ENCODE measurements around the gene THOC7.

THOC7 gene

DNA sequence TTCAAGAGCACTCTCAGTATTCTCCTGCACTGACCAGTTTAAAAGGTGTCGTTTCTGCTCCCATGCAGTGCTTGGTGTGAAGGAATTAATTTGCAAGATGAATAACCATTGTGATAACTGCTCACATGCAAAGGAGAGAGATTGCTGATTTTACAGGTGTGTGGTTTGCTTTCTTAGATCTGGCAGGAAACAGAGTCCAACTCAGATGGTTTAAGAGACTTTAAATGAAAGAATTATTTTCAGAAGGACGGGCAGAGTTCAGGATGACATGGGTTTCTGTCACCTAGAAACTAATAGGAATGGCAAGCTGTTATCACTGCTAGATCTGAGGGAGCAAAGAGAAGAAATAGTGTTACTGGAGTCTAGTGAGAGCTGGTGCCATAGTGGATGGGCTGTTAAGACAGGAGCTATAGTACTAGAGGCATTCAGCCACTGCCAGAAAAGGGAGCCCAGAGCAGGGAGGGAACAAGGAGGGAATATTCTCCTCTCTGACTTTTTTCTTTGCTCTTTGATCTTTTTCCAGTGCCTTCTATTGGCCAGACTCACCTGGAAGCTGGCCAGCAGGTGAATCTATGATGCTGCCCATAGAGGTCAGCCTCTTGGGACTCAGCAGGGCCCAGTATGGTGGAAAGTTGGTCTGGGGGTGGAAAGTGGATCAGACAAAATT is 14.9 kb upstream of the THOC7 start:
- FAIRE-seq (no peak), DNase-seq (ENCODE audit: insufficient read length, low spot score) (no peak)
- TF ChIP-seq, protein P1, sequence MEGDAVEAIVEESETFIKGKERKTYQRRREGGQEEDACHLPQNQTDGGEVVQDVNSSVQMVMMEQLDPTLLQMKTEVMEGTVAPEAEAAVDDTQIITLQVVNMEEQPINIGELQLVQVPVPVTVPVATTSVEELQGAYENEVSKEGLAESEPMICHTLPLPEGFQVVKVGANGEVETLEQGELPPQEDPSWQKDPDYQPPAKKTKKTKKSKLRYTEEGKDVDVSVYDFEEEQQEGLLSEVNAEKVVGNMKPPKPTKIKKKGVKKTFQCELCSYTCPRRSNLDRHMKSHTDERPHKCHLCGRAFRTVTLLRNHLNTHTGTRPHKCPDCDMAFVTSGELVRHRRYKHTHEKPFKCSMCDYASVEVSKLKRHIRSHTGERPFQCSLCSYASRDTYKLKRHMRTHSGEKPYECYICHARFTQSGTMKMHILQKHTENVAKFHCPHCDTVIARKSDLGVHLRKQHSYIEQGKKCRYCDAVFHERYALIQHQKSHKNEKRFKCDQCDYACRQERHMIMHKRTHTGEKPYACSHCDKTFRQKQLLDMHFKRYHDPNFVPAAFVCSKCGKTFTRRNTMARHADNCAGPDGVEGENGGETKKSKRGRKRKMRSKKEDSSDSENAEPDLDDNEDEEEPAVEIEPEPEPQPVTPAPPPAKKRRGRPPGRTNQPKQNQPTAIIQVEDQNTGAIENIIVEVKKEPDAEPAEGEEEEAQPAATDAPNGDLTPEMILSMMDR (IDR thresholded peaks at IDR 0.05; ENCODE audit: insufficient read depth, missing control alignments), result no peak

DNA sequence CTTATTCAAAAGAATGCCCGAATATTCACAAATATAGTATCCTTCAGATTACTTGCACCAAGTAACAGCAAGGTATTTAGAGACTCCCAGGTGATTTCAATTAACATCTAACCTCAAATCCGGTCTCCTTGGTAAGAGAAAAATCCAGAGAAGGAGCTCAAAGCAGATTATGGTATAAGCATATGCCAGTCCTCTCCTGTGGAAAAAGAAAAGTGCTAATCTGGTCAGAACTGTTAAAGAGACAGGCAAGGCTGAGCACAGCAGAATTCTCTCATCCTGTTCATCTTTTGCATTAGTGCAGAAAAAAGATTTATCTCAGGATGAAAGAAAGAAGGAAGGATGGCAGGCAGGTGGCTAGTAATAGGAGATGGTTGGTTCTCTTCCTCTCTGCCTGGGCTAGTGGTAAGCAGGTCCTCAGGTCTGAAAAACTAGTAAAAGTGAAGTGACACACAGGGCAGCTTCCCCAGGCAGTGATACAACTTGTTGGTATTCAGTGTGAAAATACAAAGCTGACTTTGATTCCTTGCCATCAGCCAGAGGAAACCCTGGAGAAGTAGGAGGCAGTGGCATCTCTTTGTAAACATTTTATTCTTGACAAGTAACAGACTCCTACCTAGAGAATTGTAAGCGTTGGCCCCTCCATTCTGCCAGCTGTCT is 14.3 kb upstream of the THOC7 start:
- TF ChIP-seq, protein P1 (IDR thresholded peaks at IDR 0.05; ENCODE audit: insufficient read depth, missing control alignments), result no peak
- DNase-seq (ENCODE audit: insufficient read length, low spot score) (no peak), FAIRE-seq (peak; percentile 94)

DNA sequence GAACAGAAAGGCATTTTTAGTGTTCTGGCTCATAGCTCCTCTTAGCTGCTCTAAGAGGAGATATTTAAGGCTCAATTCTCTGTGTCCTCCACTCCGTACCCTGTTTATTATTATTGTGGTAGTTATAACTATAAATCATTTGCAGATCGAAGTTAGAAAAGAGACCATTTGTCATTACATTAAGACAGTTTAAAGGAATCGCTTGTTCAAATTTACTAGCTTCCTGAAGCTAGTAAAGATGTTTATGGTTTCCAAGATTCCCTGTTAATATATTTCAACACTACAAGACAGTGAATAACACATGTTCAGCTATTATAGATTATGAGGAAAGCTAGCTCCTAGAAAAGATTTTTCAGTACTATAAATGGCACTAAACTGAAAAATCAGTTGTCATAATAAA is 12.7 kb upstream of the THOC7 start:
- TF ChIP-seq, protein P1 (IDR thresholded peaks at IDR 0.05; ENCODE audit: insufficient read depth, missing control alignments), result no peak

DNA sequence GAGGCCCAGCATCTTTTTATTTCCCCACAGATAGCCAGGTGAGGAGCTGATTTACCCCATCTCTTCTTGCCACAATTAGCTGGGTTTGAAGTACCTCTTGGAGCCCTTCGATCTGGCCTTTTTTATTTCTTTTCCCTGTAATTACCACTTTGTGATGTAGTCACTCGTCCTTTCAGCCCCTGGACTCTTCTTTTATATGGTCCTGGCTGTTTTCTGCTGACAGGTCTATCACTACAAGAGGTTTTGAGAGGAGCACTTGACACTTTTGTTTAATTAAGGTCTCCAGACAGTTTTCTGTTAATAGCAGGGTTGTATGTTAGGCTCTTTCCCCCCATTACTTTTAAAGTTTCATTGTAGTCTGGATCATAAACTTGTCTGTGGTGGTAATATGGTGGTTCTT is 11.9 kb upstream of the THOC7 start:
- TF ChIP-seq, protein P1 (IDR thresholded peaks at IDR 0.05; ENCODE audit: insufficient read depth, missing control alignments), result no peak
- FAIRE-seq (no peak), DNase-seq (ENCODE audit: insufficient read length, low spot score) (no peak)

More for the DNA sequence above, 12.7 kb upstream of the THOC7 start:
- FAIRE-seq, result no peak
- no peak for DNase-seq (ENCODE audit: insufficient read length, low spot score)

DNA sequence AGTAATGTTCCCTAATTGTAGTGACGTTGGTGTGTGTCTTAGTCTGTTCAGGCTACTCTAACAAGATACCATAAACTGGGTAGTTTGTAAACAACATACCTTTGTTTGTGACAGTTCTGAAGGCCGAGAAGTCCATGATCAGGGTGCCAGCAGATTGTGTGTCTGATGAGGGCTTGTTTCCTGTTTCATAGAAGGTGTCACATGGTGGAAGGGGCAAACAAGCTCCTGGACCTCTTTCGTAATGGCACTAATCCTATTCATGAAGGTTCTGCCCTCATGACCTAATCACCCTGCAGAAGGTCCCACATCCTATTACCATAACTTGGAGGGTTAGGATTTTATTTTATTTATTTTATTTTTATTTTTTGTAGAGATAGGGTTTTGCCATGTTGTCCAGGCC is 11.2 kb upstream of the THOC7 start:
- FAIRE-seq (no peak), DNase-seq (ENCODE audit: insufficient read length, low spot score) (no peak)
- TF ChIP-seq, protein P1 (IDR thresholded peaks at IDR 0.05; ENCODE audit: insufficient read depth, missing control alignments), result no peak

DNA sequence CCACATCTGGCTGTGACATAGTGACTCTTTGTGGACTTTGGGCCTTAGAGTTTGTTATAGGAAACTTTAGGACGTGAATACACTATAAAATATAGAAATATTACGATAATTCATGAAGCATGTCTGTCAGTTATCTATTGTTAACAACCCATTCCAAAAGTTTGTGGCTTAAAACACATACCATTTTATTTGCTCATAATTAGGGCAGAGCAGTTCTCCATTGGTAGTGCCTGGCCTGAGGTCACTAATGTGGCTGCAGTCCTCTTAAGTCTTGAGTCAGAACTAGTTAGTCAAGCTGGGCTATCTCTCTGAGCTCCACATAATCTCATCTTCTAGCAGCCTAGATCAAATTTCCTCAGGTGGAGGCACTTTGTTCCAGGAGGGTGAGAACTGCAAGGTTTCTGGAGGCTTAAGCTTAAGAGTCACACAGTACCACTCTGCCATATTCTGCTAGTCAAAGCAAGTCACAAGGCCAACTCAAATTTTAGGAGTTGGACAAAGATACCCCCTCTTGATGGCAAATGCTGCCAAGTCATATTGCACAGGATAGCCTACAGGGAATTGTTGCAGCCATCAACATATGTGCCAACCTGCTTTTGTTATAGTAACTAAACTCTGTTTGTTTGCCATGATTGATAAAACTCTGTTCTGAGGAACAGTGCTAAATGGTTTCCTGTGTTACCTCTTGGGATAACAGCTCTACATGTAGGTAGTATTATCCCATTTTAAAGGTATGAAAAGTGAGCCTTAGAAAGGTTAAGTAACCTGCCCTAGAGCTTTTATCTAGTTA is 8.7 kb upstream of the THOC7 start:
- FAIRE-seq (peak; percentile 11), DNase-seq (ENCODE audit: insufficient read length, low spot score) (no peak)
- TF ChIP-seq, protein P1 (IDR thresholded peaks at IDR 0.05; ENCODE audit: insufficient read depth, missing control alignments), result no peak
